OCI-M1 (cell line): ENCODE data around the gene CABP7.
A peak's percentile ranks its signal among the peaks of the same experiment; 100 is the strongest.

Experiments used
- DNase-seq: peaks from one replicate; lab custom pipeline; 2025; lab: John Stamatoyannopoulos, UW

CABP7 gene

GRCh38 chr22:29702000-29702930 lies 17.5 kb upstream of the CABP7 start:
- peak; percentile 24 for DNase-seq

GRCh38 chr22:29702931-29703501 lies 16.8 kb upstream of the CABP7 start:
- DNase-seq: no peak

GRCh38 chr22:29703569-29704195 lies 16.1 kb upstream of the CABP7 start:
- DNase-seq: peak; percentile 14

GRCh38 chr22:29704528-29705285 lies 15.1 kb upstream of the CABP7 start:
- DNase-seq: peak; percentile 14

GRCh38 chr22:29705651-29706050 lies 14.2 kb upstream of the CABP7 start:
- DNase-seq: no peak

GRCh38 chr22:29706486-29706885 lies 13.3 kb upstream of the CABP7 start:
- DNase-seq: no peak

GRCh38 chr22:29707010-29707409 lies 12.8 kb upstream of the CABP7 start:
- no peak for DNase-seq

GRCh38 chr22:29707471-29707870 lies 12.3 kb upstream of the CABP7 start:
- DNase-seq: no peak

- no peak for DNase-seq
Observed at GRCh38 chr22:29710193-29710592, 9.6 kb upstream of the CABP7 start.

GRCh38 chr22:29710922-29711593 lies 8.7 kb upstream of the CABP7 start:
- no peak for DNase-seq

- DNase-seq: no peak
Observed at GRCh38 chr22:29712119-29712518, 7.7 kb upstream of the CABP7 start.

- DNase-seq: no peak
Observed at GRCh38 chr22:29713156-29713727, 6.6 kb upstream of the CABP7 start.

GRCh38 chr22:29715240-29715639 lies 4.6 kb upstream of the CABP7 start:
- DNase-seq: no peak

- no peak for DNase-seq
Observed at GRCh38 chr22:29715705-29716104, 4.1 kb upstream of the CABP7 start.

GRCh38 chr22:29716814-29717545 lies 2.8 kb upstream of the CABP7 start:
- DNase-seq: peak; percentile 72

- DNase-seq: no peak
Observed at GRCh38 chr22:29717789-29718188, 2.0 kb upstream of the CABP7 start.

GRCh38 chr22:29718949-29719898 lies 579 bp upstream of the CABP7 start:
- no peak for DNase-seq

GRCh38 chr22:29720811-29721323 lies 1.1 kb downstream of the CABP7 start:
- DNase-seq: no peak

- DNase-seq: no peak
Observed at GRCh38 chr22:29722151-29722550, 2.3 kb downstream of the CABP7 start.
